GM19395 (cell line): ENCODE results near the gene TCF7L1.

Experiments used
- ATAC-seq: cut with Tn5 transposase; IDR thresholded peaks from one replicate; pipeline ENCODE4 v1.9.1; 2021; ENCODE audit warnings: mild to moderate bottlenecking, moderate library complexity; ENCODE audit not compliant: unreplicated experiment

Gene TCF7L1

DNA sequence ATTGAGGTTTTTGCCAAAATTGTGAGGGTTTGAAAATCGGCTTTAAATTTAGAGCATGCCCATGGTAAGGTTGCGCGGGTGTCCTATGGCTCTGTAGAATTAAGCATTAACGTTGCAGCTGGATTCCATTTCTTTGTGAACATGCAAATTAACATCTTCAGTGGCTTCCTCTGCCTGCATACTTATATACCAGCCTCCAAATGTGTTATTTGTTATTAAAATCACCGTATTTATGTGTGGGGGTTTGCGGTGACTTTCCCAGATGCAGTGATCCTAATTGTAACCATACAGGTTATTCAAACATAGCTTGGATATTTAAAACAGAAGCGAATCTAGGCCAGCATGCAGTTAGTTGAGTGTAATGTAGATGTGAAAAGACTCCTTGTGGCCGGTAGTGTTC, 114.4 kb downstream of the TCF7L1 start:
- no peak for ATAC-seq

DNA sequence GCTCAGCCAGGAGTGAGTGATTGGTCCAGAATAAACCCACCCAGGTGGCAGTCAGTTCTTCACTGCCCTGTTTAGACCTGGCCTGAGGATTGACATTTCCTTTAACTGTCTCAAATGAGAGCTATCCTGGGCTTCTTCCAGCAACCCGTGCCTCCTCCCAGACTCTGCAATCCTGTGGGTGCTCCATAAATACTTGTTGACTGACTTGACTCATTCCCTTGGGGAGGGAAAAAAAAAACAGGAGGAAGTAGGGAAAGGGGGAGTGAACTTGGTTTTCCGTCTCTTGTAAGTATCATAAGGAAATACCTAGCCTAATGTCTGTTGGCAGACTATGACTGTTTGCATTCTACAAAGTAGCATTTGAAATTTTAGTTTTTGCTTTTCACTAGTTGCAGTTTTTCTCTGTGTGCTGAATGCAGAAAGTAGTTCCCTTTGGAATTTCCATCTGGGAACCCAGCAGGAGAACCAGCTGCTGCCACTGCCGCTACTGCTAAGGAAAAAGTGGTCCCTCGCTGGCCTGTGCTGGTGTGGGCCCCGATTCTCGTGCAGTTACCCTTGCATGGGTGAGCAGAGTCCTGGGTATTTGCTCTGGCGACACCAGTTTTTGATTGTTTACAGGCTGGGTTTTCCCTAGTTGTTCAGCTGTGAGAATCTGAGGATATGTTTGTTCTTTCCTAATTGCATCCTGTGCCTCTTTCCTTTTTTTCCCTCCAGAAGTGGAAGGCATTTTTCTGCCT, 115.7 kb downstream of the TCF7L1 start:
- ATAC-seq, result no peak

DNA sequence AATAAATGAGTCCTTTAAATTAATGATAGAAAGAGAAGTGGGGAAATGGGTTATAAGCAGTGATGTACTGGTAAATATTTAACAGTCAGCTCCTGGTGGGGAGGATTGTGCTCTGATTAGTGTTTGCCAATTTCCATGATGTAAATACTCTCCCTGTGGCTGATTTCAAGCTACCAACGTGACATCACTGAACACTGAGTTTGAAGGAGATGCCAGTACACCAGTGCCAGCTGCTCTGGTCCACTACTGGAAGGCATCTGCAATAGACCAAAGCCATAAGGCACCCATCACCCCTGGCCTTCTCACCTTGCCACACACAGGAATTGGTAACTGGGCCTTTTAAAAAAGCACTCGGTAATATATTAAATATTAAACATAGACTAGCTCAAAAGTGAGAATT, 116.9 kb downstream of the TCF7L1 start:
- ATAC-seq, result no peak

DNA sequence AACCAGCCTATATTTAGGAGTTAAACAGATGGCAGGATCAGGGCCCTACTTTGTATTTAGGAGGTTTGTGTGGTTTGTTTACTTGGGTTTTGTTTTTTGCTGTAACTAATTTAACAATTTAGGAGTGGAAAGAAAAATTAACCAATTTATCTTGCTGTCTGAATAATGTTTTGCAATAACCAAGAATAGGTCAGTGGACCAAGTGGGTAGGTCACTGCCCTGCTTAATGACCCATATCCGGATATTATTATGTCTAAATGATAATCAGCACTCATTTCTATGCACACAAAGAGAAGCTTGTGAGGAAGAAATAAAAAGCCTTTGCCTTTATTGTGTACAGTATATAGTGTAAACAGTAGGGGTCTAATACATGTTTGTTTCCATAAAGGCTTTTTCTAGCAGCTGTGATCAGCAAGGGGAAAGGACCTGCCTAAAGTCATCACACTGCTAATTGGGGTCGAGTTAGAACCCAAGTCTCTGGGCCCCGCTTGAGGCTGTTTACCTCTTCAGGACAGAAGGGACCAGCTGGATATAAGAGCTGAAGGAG, 118.0 kb downstream of the TCF7L1 start:
- ATAC-seq, result no peak

DNA sequence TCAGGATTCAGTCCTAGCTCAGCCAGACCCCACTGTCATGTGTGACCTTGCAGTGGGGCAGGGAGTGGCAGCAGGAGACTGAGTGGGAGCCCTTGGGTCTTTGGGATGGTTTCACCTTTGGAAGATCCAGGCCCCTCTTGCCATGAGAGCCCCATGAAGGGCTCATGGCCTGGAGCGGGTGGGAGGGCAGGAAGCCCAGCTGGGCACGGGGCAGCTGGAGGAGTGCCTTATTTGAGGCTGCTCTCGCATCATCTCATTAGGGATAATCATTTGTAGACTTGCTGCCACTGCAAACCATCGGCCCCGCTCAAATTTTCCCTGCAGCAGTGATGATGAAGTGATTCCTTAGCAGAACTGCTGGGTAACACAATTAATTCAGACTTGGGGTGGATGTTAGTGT, 120.7 kb downstream of the TCF7L1 start:
- no peak for ATAC-seq

DNA sequence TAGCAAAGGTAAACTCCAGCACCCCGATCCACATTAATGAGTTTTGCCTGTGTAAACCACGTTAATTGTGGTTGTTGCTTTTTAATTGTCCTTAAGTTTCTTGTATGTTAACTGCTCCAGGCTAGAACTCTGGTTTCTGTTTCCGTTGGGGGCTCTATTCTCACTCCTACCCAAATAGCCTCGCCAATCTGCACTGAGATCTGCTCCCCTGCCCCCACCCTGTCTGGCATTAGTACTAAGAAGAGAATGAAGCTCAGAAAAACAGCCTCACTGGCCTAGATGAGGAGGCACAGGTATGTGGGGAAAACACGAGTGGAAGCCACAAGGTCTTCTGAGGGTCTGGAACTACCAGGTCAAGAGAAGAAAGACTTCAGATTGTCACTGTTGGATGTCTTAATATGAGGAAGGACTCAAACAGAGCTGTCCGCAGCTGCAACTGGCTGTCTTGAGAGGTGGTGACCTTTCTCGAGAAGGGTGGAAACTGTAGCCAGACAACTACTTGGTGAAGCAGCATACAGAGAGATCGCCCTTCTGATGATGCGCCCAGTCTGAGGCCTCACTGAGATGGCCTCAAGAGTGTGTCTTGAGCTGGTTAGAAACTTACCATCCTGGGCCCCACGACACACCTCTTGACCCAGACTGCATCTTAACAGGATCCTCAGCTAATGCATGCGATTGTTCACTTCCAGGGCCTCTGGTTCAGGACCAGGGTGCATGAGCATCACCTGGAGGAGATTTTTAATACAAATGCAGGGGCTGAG, 121.5 kb downstream of the TCF7L1 start:
- no peak for ATAC-seq

DNA sequence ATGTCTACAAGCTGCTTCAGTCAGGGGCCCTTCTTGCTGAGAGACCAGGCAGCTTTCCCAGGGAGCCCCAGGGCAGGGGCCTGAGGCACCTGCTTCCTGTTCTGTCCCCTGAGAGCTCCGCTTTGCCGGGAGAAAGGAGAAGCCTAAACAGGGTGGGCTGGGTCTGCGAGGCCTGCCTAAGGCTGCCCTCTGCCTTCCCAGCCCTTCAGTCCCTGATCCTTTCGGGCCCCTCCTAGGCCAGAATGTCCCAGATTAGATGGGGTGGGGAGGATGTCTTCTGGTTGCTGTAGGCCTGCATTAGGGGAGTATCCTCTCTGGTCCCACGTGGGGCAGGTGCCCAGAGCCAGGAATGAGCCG, 122.2 kb downstream of the TCF7L1 start:
- ATAC-seq, result no peak

DNA sequence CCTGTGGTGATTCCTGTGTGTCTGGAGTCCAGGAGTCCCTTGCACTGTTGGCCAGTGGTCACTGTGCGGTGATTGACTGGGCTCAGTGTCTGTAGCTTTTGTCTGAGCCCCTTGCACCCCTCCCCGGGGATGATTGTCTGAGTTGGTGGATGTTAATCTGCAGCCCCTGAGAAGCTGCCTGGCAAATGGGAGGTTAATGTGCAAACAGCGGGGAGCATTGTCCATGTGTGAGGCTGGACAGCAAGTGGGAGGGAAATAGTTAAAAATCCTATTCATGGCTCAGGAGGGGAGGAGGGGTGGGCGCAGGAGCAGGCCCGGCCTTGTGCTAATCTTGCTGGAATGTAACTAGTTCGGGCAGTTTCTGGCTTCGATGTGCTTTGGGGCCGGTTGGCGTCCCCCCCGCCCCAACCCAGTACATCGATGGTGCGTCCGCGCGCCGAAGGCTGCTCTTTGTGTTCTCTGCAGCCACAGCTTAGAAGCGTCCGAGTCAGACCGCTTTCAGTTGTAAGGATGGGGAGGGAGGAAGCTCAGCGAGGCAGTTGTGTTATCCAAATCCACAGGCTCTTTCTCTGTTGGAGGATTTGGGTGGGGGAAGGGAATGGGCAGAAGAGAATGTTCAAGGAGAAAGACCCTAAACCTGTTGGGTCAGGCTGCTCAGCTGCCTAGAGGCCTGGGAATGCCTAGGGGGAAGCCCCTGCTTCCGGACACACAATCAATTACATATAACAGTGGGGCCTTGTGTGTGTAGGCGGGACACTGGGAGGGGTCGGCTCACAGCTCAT, 122.8 kb downstream of the TCF7L1 start:
- ATAC-seq, result no peak

DNA sequence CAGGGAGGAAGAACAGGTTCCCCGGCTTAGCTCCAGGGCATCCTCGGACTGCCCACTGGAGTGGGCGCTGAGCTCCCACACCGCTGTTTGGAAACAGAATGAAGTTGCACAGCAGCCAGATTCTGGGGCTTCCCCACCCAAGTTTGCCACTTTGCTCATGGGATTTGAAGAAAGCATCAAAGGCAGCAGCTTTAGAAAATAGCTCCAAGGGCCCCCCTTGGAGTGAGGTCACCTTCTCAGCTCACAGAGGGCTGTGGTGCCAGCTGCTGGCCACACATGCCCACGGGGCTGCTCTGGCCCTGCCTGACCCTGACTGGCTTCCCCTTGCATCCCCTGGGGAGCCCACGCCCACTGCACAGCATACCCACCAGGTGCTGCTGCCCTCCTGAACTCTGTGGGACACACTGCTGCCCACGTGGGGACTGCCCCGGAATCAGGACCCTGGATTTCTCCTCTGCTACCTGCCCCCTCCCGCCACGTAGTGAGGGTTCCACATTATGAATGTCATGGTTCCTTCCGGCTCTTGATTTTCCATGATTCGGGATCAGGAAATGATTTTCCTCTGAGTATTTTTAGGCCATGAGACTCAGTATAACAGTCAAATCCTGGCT, 124.3 kb downstream of the TCF7L1 start:
- no peak for ATAC-seq

DNA sequence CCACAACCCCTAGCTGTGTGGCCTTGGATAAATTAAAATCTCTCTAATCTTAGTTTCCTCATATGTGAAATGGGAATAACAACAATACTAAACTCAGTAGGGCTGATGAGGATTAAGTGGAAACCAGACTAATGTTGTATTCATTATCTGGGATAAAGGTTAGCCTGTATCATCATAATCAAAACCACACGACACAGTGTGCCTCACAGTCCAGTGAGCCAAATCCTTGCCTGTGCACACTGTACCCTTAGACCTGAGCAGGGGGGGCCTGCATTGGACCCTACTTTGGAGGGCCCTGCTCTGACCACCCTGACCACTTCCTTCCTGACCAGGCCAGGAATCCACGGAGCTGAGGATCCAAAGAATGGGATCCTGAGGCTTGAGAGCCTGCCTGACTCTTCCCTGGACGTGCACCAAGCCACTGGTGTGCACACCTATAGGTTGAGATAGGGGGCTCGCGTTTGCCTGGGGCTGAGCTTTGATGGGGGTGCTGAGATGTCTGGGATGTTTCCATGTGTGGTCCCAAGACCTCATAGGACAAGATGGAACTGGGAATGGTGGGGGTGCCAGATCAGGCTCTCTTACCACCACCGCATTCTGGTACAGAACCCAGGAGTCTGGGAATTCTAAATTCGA, 124.9 kb downstream of the TCF7L1 start:
- ATAC-seq, result no peak

DNA sequence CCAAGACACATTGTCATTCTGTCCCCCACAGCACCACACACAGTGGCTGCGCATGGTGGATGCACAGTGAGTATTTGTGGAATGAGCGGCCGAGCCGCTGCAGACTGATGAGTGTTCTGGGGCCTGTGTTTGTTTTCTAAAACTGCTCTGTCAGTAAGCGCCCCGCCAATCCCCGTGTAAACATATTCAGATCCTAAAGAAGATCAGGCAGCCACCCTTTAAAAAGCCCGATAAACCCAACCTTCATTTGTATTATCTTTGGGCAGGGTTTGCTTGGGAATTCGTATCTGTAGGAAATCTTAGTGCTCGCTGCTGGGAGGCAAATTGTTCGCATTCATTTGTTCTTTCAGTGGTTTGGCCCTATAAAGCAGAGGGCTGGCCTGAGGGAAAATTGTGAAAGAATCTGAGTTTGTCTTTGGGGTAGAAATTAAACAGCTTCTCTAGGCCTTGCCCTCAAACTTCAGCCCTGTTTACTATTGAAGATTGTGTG, 126.0 kb downstream of the TCF7L1 start:
- no peak for ATAC-seq

DNA sequence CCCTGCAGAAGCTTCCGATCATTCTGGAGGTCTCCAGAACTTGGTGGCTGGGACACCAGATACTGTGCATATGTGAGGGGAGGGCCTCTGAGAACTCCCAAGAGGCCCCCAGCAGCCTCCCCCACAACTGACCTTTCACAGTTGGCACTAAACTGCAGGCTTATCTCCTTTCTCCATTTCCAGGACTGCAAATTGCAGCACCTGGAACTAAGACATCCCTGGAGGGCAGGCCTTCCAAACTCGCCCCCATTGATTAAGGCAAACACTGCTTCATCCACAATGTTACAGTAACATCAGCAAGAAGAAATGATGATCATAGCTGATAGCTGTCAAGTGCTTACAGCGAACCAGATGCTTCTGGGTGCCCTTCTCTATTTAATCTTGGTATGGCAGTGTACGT, 126.7 kb downstream of the TCF7L1 start:
- ATAC-seq, result no peak

DNA sequence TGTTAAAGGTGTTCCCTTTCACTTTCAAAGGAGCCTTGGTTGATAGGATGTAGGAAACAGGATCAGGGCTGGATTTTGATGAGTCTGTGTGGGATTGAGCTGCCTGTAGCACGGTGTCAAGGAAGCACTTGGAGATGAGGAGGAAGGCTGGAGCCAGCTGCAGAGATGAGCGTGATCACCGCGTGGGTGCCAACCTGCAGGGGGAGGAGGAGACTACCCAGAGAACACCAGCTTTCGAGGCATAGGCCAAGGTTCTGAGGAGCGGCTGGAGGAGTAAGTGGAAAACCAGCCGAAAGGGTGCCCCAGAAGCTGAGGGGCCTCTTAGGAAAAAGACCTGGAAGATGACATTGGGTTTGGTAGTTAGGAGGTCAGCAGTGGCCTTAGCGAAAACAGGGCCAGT, 130.4 kb downstream of the TCF7L1 start:
- no peak for ATAC-seq

DNA sequence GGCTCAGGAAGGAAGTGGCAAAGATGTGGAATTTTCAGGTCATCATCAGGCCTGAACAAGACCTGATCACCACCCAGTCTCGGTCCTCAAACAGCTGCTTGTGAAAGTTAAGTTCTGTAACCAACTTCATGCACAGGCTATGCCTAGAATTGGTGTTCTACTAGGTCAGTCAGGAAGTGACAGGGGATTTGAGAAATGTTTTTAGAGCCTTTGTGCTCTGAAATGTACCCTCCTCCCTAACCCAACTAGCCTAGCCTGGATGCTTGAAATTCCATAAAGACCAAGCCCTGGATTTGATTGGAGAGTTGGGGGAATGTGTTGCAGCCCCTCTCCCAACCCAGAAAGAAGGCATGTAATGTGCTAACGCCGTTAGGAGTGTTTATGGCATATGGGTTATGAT, 131.3 kb downstream of the TCF7L1 start:
- no peak for ATAC-seq

DNA sequence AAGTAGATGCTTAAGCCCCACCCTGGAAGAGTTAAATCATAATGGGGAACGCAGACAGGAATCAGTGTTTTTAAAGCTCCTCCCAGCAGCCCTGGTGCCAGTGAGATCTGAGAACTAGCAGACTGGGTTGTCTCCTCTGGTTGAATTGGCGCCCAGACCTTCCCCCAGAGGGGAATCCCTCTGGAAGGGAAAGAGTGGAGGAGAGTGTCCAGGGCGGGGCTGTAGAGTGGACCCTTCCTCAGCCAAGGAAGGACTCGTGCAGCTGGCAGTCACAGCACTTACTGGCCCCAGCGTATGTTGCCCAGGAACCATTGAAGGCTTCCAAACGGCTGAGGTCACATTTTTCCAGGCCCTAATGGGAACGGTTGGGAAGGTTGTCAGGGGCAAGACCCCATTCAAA, 132.1 kb downstream of the TCF7L1 start:
- no peak for ATAC-seq

DNA sequence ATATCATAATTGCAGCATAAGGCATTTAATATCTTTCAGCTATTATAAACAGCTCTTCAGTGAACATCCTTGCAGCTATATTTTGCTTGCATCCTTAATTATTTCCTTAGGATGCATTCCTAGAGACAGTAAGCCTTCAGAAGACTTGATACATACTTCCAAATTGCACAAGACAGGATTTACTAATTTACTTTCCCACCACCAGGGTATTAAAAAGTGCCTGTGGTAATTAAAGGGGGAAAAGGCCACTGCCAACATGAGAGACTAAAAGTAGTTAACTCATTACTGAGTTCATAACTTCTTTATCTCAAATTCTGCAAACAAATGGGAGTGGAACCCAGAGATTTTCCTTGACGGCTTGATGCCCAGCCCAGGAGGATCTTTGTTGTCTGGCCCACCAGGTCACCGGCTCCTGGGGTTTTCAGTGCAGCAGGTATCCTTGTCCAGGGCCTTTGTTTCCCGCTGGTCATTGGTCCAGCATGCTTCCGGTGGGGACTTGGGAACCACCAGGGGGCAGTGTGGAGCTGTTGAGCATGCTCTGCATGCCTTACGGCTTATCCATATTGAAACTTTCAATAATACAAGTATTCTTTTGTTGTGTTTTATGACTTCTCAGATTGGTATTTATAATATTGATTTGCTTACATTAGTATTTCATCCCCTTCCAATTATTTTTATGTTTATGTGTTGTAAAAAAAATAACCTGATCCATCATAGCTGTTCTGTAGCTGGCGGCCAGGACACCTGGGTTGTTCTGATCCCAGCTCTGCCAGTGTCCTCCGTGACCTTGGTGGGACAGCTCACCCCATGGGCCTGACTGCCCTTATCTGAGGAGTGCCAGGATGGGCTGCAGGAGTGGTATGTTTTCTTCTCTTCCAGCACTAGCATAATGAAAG, 133.2 kb downstream of the TCF7L1 start:
- peak; percentile 76 for ATAC-seq

DNA sequence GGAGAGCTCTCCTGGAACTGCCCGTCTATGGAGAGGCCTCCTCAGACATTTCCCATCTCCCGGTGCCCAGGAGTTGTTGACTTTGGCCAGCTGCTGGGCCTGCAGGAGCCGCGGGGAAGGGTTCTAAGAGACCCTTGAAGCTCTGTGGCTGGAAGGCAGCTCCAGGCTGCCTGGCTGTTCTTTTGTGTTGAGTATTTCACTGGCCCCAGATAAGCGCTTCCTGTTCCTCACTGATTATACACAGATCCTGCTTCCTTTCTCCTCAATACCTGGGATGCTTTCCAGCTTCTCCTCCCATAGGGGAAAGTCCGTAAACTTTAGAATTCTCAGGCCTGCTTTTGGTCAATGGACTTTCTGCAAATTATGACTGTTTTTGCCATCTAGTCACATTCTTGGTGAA, 136.8 kb downstream of the TCF7L1 start:
- no peak for ATAC-seq

DNA sequence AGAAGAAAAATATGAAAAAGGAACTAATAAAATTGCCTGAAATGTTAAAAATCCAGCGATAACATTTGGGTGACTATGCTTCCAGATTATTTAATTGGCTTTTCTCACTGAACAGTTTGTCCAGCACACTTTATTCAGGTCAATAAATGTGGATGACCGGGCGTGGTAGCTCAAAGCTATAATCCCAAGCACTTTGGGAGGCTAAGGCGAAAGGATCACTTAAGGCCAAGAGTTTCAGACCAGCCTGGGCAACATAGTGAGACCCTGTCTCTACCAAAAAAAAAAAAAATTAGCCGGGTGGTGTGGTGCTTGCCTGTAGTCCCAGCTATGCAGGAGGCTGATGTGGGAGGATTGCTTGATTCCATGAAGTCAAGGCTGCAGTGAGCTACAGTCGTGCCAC, 139.2 kb downstream of the TCF7L1 start:
- ATAC-seq, result no peak
